Left lung (tissue), 10 donors: ENCODE data around the gene EFNB1. TPM values are rescaled to one million over a fixed set of nuclear protein-coding genes. Genes with fewer than 3 reads are reported as not detected.
A peak's percentile ranks its signal among the peaks of the same experiment; 100 is the strongest.

Experiments
- ATAC-seq: fragments of 200-7000 bp; cut with Tn5 transposase; one replicate; pipeline ENCODE4 v1.9.1; 2020; ENCODE audit warnings: moderate library complexity
- DNase-seq, 4 donors: peaks; one replicate each; pipeline ENCODE4 v3.0.0-alpha.2; 2013 to 2020
- H3K27ac ChIP-seq, 2 donors: fragments of 200-600 bp; sonication (generic) in 1 of 2; one replicate each; pipeline versions ENCODE4 v1.5.0 to v1.8.0; 2020 to 2021
- H3K27me3 ChIP-seq, 2 donors: fragments of 200-600 bp; sonication (generic) in 1 of 2; one replicate each; pipeline versions ENCODE4 v1.5.0 to v1.8.0; 2020 to 2021
- H3K36me3 ChIP-seq, 2 donors: fragments of 200-600 bp; sonication (generic) in 1 of 2; one replicate each; pipeline versions ENCODE4 v1.5.0 to v1.8.0; 2020 to 2021
- H3K4me1 ChIP-seq, 2 donors: fragments of 200-600 bp; one replicate each; pipeline ENCODE4 v1.8.0; 2021
- H3K4me3 ChIP-seq, 2 donors: fragments of 200-600 bp; sonication (generic) in 1 of 2; one replicate each; pipeline versions ENCODE4 v1.5.0 to v1.8.0; 2020 to 2021; ENCODE audit warnings: mild to moderate bottlenecking in 1 of 2
- H3K9me3 ChIP-seq, 2 donors: fragments of 200-600 bp; sonication (generic) in 1 of 2; one replicate each; pipeline versions ENCODE4 v1.5.0 to v1.8.0; 2020 to 2021
- CTCF ChIP-seq, 2 donors: fragments of 200-600 bp; sonication (generic) in 1 of 2; IDR thresholded peaks; one replicate each; pipeline versions ENCODE4 v1.5.0 to v1.8.0; 2021; ENCODE audit warnings: antibody characterized with exemption in 2 of 2
- intact Hi-C, 2 donors: fragments of 100-400 bp; cut with DNase I; formaldehyde crosslinking; loops; one replicate each; pipeline versions ENCODE4 v1.11.2 to v1.14.2; 2022
- polyA plus RNA-seq, 6 donors: library from polyadenylated mRNA; unstranded; fragments of 120-200 nt; gene quantifications; one replicate each; pipeline ENCODE4 v1.2.1, GENCODE V29; 2013; ENCODE audit not compliant: insufficient read length in 6 of 6
- total RNA-seq, 2 donors: library from RNA; stranded (reverse); fragmentation: NEBNext Ultra II Directional; extraction: Animal tissue kit (Norgen Biotek cat#: 25700); gene quantifications; one replicate each; pipeline ENCODE4 v1.2.1, GENCODE V29; 2021
- donor health status: DM: no; HTN: yes; CAD: no.
- donor health status: DM: no; HTN: no; CAD: no.

The EFNB1 gene
- total and polyA plus RNA-seq, 8 donors = 34.8 to 69.9 (median 54.7) TPM

GRCh38 chrX:68867458-68868112 is 38.8 kb downstream of the EFNB1 start:
- peaks cover 0 to 3% of the 10 kb centered on the region in 2 donors for H3K27me3 ChIP-seq
- no peaks in the 10 kb centered on the region for H3K36me3 ChIP-seq
- H3K4me1 ChIP-seq = no peaks in the 10 kb centered on the region
- TF ChIP-seq CTCF (IDR thresholded peaks at IDR 0.05) = no peak
- H3K9me3 ChIP-seq = no peaks in the 10 kb centered on the region
- H3K27ac ChIP-seq = no peak overlapping the region
- intact Hi-C loops = no loop called here
- DNase-seq (peak in 2 of 4 donors; percentile 13 to 54), ATAC-seq (no peak)
- no peak overlapping the region for H3K4me3 ChIP-seq

- no peak for TF ChIP-seq CTCF (IDR thresholded peaks at IDR 0.05)
Measured at GRCh38 chrX:68868316-68868715, 39.5 kb downstream of the EFNB1 start.

GRCh38 chrX:68868902-68869800 is 40.3 kb downstream of the EFNB1 start:
- TF ChIP-seq CTCF (IDR thresholded peaks at IDR 0.05) = no peak
- ATAC-seq (no peak), DNase-seq (no peak)
- Histone ChIP-seq H3K4me1 (no peaks in the 10 kb centered on the region), H3K27me3 (no peaks in the 10 kb centered on the region), H3K27ac (no peak overlapping the region), H3K4me3 (no peak overlapping the region), H3K36me3 (no peaks in the 10 kb centered on the region), H3K9me3 (no peaks in the 10 kb centered on the region)
- intact Hi-C loops = no loop called here

More at GRCh38 chrX:68868316-68868715, 39.5 kb downstream of the EFNB1 start:
- no peak for DNase-seq
- no peaks in the 10 kb centered on the region for H3K4me1 ChIP-seq
- ATAC-seq = no peak
- no peak overlapping the region for H3K27ac ChIP-seq
- H3K36me3 ChIP-seq = no peaks in the 10 kb centered on the region
- no peak overlapping the region for H3K4me3 ChIP-seq
- H3K9me3 ChIP-seq = no peaks in the 10 kb centered on the region
- peaks cover 0 to under 1% of the 10 kb centered on the region in 2 donors for H3K27me3 ChIP-seq
- intact Hi-C loops = no loop called here

GRCh38 chrX:68870357-68870756 is 41.5 kb downstream of the EFNB1 start:
- H3K4me1 ChIP-seq = no peaks in the 10 kb centered on the region
- no peaks in the 10 kb centered on the region for H3K9me3 ChIP-seq
- ATAC-seq = no peak
- no peak overlapping the region for H3K4me3 ChIP-seq
- H3K36me3 ChIP-seq = no peaks in the 10 kb centered on the region
- no peak for TF ChIP-seq CTCF (IDR thresholded peaks at IDR 0.05)
- H3K27me3 ChIP-seq = no peaks in the 10 kb centered on the region
- no peak for DNase-seq
- H3K27ac ChIP-seq = no peak overlapping the region
- intact Hi-C loops = no loop called here

- no peaks in the 10 kb centered on the region for H3K36me3 ChIP-seq
- no peak for ATAC-seq
Measured at GRCh38 chrX:68872171-68872570, 43.4 kb downstream of the EFNB1 start.

More at GRCh38 chrX:68872171-68872570, 43.4 kb downstream of the EFNB1 start:
- no peak for DNase-seq
- no peak overlapping the region for H3K27ac ChIP-seq
- H3K4me3 ChIP-seq = no peak overlapping the region
- no peaks in the 10 kb centered on the region for H3K9me3 ChIP-seq
- H3K4me1 ChIP-seq = no peaks in the 10 kb centered on the region
- H3K27me3 ChIP-seq = no peaks in the 10 kb centered on the region
- TF ChIP-seq CTCF (IDR thresholded peaks at IDR 0.05) = no peak
- intact Hi-C loops = no loop called here
